ENCODE measurements around the gene CSHL1.

DNA sequence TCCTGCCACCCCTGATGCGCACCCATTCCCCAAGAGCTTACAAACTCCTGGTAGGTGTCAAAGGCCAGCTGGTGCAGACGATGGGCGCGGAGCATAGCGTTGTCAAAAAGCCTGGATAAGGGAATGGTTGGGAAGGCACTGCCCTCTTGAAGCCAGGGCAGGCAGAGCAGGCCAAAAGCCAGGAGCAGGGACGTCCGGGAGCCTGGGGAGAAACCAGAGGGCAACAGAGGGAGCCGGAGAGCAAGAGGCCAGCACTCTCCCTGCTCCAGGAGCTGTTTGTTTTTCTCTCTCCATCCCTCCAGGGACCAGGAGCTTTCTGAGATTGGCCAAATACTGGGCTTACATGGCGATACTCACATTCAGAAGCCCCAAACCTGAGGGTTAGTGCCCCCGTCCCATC, 7.2 kb upstream of the CSHL1 start:
- TF ChIP-seq, protein P1, sequence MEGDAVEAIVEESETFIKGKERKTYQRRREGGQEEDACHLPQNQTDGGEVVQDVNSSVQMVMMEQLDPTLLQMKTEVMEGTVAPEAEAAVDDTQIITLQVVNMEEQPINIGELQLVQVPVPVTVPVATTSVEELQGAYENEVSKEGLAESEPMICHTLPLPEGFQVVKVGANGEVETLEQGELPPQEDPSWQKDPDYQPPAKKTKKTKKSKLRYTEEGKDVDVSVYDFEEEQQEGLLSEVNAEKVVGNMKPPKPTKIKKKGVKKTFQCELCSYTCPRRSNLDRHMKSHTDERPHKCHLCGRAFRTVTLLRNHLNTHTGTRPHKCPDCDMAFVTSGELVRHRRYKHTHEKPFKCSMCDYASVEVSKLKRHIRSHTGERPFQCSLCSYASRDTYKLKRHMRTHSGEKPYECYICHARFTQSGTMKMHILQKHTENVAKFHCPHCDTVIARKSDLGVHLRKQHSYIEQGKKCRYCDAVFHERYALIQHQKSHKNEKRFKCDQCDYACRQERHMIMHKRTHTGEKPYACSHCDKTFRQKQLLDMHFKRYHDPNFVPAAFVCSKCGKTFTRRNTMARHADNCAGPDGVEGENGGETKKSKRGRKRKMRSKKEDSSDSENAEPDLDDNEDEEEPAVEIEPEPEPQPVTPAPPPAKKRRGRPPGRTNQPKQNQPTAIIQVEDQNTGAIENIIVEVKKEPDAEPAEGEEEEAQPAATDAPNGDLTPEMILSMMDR (IDR thresholded peaks at IDR 0.05; ENCODE audit: insufficient read depth, low read depth, low read length): no peak
- TF ChIP-seq EZH2 (IDR thresholded peaks at IDR 0.05; ENCODE audit: insufficient read depth, low read length): no peak
